GM18867 (cell line): ENCODE data around the gene AOC1.

ENCODE experiments used
- ATAC-seq: cut with Tn5 transposase; IDR thresholded peaks from one replicate; pipeline ENCODE4 v1.9.1; 2021; ENCODE audit warnings: mild to moderate bottlenecking, moderate library complexity; ENCODE audit not compliant: unreplicated experiment

Gene AOC1

DNA sequence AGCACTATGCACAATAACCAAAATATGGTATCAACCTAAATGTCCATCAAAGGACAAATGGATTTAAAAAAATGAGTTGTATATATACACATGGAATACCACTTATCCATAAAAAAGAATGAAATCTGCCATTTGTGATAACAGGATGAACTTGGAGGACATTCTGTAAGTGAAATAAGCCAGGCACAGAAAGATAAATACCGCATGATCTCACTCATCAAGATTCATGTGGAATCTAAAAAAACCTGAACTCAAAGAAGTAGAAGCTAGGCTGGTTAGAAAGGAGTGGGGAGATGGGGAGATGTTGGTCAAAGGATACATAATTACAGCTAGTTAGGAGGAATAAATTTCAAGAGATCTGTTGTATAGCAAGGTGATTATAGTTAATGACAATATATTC, 17.3 kb upstream of the AOC1 start:
- ATAC-seq = no peak

DNA sequence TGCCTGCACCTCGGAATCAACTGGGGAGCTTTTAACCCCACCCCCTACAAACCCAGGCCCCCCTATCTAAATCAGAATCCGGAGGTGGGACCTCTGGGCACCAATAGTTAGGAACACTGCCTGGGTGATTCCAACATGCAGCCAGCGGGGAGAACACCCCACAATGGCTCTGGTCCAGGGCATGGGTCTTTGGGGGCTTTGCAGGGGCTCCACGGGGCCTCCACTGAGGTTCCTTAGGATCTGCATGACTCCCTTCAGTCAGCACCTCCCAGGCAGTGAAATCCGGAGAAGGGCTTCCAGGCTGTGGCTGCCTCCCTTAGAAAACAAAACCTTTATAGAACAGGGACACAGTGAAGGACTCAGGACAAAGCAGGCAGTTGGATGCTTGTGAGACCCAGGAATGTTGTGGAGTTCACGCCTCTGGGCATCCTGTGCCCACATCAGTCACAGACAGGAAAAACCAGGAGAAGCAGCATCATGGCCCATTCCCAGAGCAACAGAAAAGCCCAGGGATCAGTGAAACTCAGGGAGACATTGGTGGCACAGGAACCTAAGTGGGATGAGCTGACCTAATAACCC, 16.5 kb upstream of the AOC1 start:
- no peak for ATAC-seq

- no peak for ATAC-seq
These were observed 13.2 kb upstream of the AOC1 start for GRCh38 chr7:150838965-150839650.

DNA sequence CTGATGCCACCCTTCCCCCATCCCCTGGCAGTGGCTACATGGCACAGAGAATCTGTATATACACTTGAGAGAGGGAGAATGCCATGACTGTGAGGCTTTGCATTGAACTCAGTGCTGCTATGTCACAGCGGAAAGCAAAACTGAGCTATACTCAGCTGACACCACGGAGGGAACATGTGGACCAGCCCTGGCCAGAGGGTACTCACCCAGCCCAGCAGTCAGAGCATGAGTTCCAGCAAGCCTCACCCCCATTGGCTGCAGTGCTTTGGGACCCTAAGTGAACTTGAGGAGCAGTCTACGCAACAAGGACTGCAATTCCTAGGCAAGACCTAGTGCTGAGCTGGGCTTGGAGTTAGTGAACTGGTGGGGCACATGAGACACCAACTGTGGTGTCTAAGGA, 10.3 kb upstream of the AOC1 start:
- ATAC-seq = no peak

DNA sequence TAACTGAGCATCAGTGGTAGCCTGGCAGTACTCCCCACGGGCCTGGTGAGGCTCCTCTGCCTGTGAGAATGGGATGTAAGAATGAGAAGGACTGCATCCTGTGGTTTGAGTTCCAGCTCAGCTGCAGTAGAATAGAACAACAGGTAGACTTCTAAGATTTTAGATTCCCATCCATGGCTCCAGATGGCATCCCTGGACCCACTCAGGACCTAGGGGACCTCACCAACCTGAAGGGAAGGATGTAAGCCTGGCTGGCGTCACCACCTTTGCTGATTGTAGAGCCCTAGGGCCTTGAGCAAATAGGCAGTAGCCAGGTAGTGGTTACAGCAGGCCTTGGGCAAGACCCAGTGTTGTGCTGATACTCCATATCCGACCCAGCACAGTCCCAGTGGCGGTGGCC, 9.6 kb upstream of the AOC1 start:
- no peak for ATAC-seq

DNA sequence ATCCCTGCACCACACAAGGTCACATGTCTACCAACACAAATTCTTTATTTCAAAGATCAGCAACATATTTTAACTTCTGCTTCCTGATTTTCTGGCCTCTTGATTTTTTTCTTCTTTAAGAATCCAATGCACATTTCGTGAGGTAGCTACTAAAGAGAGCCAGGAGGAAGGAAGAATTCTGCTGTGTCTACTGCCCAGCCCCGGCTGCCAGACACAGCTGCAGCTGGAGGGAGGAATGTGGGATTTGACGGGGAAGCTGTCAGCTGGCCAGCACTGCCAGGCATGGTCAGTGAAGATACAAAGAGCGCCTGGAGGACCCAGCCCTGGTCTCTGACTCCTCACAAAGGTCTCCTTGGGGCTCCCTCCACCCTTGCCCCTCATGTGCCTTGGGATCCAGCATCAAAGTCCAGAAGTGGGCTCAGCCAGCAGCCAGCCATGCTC, 6.9 kb upstream of the AOC1 start:
- no peak for ATAC-seq

DNA sequence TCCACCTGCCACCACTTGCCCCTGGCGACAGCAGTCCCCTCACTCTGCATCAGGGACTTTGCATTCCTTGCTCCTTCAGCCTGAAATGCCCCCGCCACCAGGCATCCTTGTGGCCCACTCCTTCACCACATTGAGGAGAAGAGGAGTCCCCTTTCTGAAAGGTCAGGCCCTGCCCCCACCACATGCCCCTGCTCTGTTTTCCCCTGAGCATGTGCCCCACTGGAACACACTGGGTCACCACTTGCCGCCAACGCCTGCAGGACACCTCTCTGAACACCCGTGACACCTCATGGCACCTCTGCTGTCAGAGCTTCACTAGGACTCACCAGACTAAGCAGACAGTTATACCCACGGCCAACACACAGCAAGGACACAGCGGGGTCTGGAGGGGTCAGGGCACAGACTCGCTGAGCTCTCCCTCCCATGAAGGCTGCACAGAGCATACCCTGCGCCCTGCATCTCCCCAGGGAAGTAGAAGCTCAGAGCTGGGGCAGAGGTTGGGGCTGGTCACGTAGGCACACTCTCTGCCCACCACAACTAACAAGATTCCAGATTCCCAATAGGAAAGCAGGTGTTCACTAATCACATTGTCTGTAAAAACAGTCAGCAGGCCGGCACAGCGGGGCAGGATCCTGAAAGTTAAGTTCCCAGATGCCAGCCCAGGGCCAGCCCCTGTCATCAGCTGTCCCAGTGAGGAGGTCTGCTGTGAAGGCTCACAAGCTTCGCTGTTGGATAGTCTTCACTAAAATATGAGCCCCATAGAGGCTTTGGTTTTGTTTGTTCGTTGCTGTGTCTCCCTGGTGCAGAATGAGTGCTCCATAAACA, 5.8 kb upstream of the AOC1 start:
- ATAC-seq = no peak

DNA sequence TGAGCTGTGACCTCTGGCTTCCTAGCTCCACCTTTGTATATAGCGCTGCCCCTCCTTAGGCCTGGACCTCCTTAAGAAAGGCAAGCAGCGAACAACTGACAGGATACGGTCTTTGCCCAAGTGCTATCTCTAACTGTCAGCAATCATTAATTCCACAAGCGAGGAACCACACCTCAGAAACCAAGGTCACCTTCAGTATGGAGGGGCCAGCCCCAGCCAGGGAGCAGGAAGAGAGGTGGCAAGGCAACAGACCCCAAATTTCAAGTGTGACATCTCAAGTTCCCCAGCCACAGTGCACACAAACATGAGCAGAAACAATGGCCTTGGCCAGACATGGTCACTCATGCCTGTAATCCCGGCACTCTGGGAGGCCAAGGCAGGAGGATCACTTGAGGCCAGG, 4.8 kb upstream of the AOC1 start:
- no peak for ATAC-seq

- ATAC-seq = no peak
These were observed 4.2 kb upstream of the AOC1 start for GRCh38 chr7:150848111-150848510.

DNA sequence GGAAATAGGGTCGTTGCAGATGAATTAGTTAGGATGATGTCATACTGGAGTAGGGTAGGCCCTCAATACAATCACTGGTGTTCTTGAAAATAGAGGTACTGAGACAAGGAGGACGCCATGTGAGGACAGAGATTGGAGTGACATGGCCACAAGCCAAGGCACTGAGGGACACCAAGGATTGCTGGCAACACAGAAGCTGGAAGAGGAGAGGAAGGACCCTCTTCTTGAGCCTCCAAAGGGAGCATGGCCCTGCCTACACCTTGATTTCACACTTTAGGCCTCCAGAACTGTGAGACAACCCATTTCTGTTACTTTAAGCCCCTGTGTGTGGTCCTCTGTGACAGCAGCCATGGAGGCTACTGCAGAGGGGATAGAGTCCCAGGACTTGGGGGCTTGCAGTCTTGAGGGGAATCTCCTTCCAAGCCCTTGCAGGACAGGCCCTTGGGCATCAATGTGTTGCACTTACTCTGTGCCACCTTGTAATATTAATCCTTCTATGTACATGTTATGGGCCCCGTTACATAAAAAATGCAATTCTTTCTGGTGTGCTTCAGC, 3.7 kb upstream of the AOC1 start:
- ATAC-seq = no peak

GRCh38 chr7:150849204-150849775, 3.0 kb upstream of the AOC1 start:
- ATAC-seq = no peak

DNA sequence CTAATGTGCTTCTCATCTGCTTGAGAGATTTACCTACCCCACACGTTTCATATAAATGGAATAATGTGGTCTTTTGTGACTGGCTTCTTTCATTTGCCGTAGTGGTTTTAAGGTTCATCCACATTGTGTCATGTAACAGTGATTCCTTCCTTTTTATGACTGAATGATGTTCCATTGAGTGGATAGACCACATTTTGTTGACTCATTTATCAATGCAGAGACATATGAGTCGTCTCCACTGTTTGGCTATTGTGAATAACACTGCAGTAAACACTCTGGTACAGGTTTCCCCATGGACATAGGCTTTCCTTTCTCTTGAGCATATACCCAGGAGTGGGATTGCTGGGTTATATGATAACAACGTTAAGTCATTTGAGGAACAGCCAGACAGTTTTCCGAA, 2.0 kb upstream of the AOC1 start:
- ATAC-seq = no peak

DNA sequence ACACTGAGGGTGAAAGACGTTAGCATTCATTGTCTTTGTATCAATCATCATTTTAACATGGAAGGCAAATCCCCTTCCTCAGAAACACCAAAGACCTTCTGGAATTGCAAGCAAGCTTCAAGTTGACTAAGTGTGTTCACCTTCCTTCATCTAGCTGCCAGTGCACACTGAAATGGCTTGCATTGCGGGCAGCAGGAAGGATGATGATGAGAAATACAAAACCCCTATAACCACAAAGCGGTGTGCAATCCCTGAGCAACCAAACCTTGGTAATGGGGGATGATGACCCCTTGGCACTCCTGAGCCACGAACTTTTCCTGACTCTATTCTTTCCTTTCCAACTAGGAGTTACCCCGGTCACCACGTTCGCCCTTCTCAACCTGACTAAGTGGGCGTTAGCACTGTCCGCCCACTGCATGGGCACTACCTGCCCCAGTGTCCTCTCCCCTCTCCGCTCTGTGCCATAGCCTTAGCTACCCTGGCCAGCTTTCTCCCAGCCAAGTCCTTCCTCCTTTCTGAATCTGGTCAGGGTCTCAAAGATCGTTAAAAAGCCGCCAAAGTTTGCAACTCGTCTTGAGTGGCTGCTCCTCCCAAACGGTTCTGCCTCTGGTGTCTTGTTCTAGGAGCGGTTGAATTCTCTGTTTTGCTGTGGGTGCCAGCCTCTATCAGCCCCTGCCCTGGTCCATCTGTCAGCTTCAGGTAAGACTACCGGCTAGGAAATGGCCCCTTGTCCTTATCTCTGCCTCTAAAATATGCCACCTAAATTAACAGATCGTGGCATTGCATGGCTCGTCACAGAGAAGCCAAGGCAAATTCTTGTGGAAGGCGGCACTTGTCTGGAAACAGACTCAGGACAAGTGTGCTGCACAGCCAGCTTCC, 586 bp upstream of the AOC1 start:
- no peak for ATAC-seq

GRCh38 chr7:150854066-150855000, 2.0 kb downstream of the AOC1 start:
- ATAC-seq = no peak

- ATAC-seq = no peak
These were observed 2.7 kb downstream of the AOC1 start for GRCh38 chr7:150855046-150855445.

- no peak for ATAC-seq
These were observed 3.4 kb downstream of the AOC1 start for GRCh38 chr7:150855476-150856302.

DNA sequence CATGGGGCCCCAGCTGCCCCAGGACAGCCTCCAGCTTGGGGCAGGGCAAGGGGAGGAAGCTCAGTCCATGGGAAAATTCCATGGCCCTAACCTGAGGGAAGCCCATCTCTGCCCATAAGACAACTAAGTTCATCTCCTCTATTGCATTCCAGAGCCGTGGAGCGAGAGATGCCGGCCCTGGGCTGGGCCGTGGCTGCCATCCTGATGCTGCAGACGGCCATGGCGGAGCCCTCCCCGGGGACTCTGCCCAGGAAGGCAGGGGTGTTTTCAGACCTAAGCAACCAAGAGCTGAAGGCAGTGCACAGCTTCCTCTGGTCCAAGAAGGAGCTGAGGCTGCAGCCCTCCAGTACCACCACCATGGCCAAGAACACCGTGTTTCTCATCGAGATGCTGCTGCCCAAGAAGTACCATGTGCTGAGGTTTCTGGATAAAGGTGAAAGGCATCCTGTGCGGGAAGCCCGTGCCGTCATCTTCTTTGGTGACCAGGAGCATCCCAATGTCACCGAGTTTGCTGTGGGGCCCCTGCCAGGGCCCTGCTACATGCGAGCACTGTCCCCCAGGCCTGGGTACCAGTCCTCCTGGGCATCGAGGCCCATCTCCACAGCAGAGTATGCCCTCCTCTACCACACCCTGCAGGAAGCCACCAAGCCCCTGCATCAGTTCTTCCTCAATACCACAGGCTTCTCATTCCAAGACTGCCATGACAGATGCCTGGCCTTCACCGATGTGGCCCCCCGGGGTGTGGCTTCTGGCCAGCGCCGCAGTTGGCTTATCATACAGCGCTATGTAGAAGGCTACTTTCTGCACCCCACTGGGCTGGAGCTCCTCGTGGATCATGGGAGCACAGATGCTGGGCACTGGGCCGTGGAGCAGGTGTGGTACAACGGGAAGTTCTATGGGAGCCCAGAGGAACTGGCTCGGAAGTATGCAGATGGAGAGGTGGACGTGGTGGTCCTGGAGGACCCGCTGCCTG, 4.3 kb downstream of the AOC1 start:
- ATAC-seq = no peak
